Psoas muscle (tissue), 8 donors: ENCODE results near the gene CCDC81. TPM values are rescaled to one million over a fixed set of nuclear protein-coding genes. Genes with fewer than 3 reads are reported as not detected.
A peak's percentile ranks its signal among the peaks of the same experiment; 100 is the strongest.

ENCODE experiments used
- ATAC-seq, 4 donors: fragments of 200-7000 bp; cut with Tn5 transposase; one replicate each; pipeline ENCODE4 v1.9.1; 2020; ENCODE audit warnings: moderate library complexity in 3 of 4, mild to moderate bottlenecking in 2 of 4
- DNase-seq, 2 donors: peaks; one replicate each; pipeline ENCODE4 v3.0.0-alpha.2; 2020
- H3K27ac ChIP-seq: fragments of 200-600 bp; one replicate; pipeline ENCODE4 v1.8.0; 2022
- H3K27me3 ChIP-seq, 3 donors: fragments of 200-600 bp in 1 of 3; one replicate each; pipeline versions ENCODE4 v1.6.1 to v1.8.0; 2013 to 2022; ENCODE audit warnings: low read length in 2 of 3, mild to moderate bottlenecking in 2 of 3, moderate library complexity in 1 of 3; ENCODE audit not compliant: insufficient read depth in 3 of 3
- H3K36me3 ChIP-seq, 2 donors: fragments of 200-600 bp in 1 of 2; one replicate each; pipeline versions ENCODE4 v1.6.1 to v1.8.0; 2013 to 2022; ENCODE audit warnings: low read depth in 1 of 2, mild to moderate bottlenecking in 1 of 2, moderate library complexity in 1 of 2; ENCODE audit not compliant: insufficient read depth in 1 of 2
- H3K4me1 ChIP-seq: fragments of 200-600 bp; one replicate; pipeline ENCODE4 v1.8.0; 2022
- H3K4me3 ChIP-seq: fragments of 200-600 bp; one replicate; pipeline ENCODE4 v1.8.0; 2022; ENCODE audit warnings: mild to moderate bottlenecking
- H3K9me3 ChIP-seq: fragments of 200-600 bp; one replicate; pipeline ENCODE4 v1.8.0; 2022
- CTCF ChIP-seq: fragments of 200-600 bp; IDR thresholded peaks from one replicate; pipeline ENCODE4 v1.8.0; 2022; ENCODE audit warnings: antibody characterized with exemption
- WGBS, 3 donors: extraction: QIAGEN DNeasy Blood & Tissue Kit; methylation state at CpG; one replicate each; pipeline versions ENCODE4 v1.1.6 to v1.1.7; 2013; 5-methylcytosine and 5-hydroxymethylcytosine counted together
- intact Hi-C, 2 donors: fragments of 100-400 bp; cut with DNase I; formaldehyde crosslinking; loops; one replicate each; pipeline versions ENCODE4 v1.11.0 to v1.14.2; 2022
- polyA plus RNA-seq, 3 donors: library from polyadenylated mRNA; stranded (reverse); fragments of 200-250 nt; gene quantifications; one replicate each; pipeline ENCODE4 v1.2.3, GENCODE V29; 2013
- total RNA-seq, 4 donors: library from RNA; stranded (reverse); fragmentation: NEBNext Ultra II Directional in 2 of 4; extraction: Animal tissue kit (Norgen Biotek cat#: 25700) in 2 of 4; gene quantifications; one replicate each; pipeline versions ENCODE4 v1.2.1 to v1.2.4, GENCODE V29; 2021 to 2023
- donor health status: healthy with polysubstance abuse.
- donor health status: DM: no; HTN: no; CAD: no; lungs with moderate emphysema.
- donor health status: Bipolar disorder and iron deficiency.
- donor health status: healthy.
- donor health status: DM: yes; HTN: yes; CAD: no.
- donor health status: DM: no; HTN: no; CAD: no.
- donor health status: DM: no; HTN: no; CAD: no.
- donor health status: DM: yes; HTN: yes; CAD: no.

The CCDC81 gene
- total and polyA plus RNA-seq, 7 donors = 0.23 to 0.52 (median 0.34) TPM; not detected in 1

GRCh38 chr11:86390487-86390886 is 15.8 kb downstream of the CCDC81 start:
- intact Hi-C loops = no loop called here
- no peaks in the 10 kb centered on the region for H3K27me3 ChIP-seq
- H3K36me3 ChIP-seq = no peaks in the 10 kb centered on the region
- H3K4me3 ChIP-seq = no peak overlapping the region
- DNase-seq = no peak
- 87 to 93% (median 92%) methylated on average over 3 of the region's 3 CpGs for WGBS, 3 donors
- peaks cover 3% of the 10 kb centered on the region for H3K4me1 ChIP-seq
- ATAC-seq = no peak
- TF ChIP-seq CTCF = no peak
- no peak overlapping the region for H3K27ac ChIP-seq
- H3K9me3 ChIP-seq = no peaks in the 10 kb centered on the region

- Histone ChIP-seq H3K36me3 (no peaks in the 10 kb centered on the region), H3K27ac (no peak overlapping the region), H3K4me3 (no peak overlapping the region), H3K4me1 (peaks cover 3% of the 10 kb centered on the region), H3K27me3 (no peaks in the 10 kb centered on the region), H3K9me3 (no peaks in the 10 kb centered on the region)
- intact Hi-C loops = no loop called here
- ATAC-seq = peak in 3 of 4 donors; percentile 46 to 74 (median 59)
- TF ChIP-seq CTCF = no peak
- DNase-seq = no peak
- 39 to 42% (median 42%) methylated on average over 6 of the region's 6 CpGs for whole genome bisulfite sequencing, 3 donors
These were observed 20.4 kb downstream of the CCDC81 start for GRCh38 chr11:86395061-86395551.

GRCh38 chr11:86396396-86396795 is 21.7 kb downstream of the CCDC81 start:
- no peak for DNase-seq
- no peak for ATAC-seq
- no peak for TF ChIP-seq CTCF
- H3K9me3 ChIP-seq = no peaks in the 10 kb centered on the region
- intact Hi-C loops = no loop called here
- peaks cover 3% of the 10 kb centered on the region for H3K4me1 ChIP-seq
- H3K36me3 ChIP-seq = no peaks in the 10 kb centered on the region
- 70 to 84% (median 72%) methylated on average over 2 of the region's 2 CpGs for WGBS, 3 donors
- H3K4me3 ChIP-seq = no peak overlapping the region
- H3K27ac ChIP-seq = no peak overlapping the region
- H3K27me3 ChIP-seq = no peaks in the 10 kb centered on the region

- intact Hi-C loops = no loop called here
- DNase-seq (no peak), ATAC-seq (no peak)
- H3K4me3 ChIP-seq = no peak overlapping the region
- H3K4me1 ChIP-seq = peaks cover 3% of the 10 kb centered on the region
- no peak overlapping the region for H3K27ac ChIP-seq
- H3K9me3 ChIP-seq = no peaks in the 10 kb centered on the region
- H3K36me3 ChIP-seq = no peaks in the 10 kb centered on the region
- no peak for TF ChIP-seq CTCF
- no peaks in the 10 kb centered on the region for H3K27me3 ChIP-seq
These were observed 22.7 kb downstream of the CCDC81 start for GRCh38 chr11:86397351-86397750.

GRCh38 chr11:86398106-86398505 is 23.4 kb downstream of the CCDC81 start:
- no peak for DNase-seq
- H3K4me3 ChIP-seq = no peak overlapping the region

More at GRCh38 chr11:86398106-86398505, 23.4 kb downstream of the CCDC81 start:
- intact Hi-C loops = no loop called here
- no peak for TF ChIP-seq CTCF
- 94 to 95% (median 94%) methylated on average over 3 of the region's 3 CpGs for WGBS, 3 donors
- Histone ChIP-seq H3K27me3 (no peaks in the 10 kb centered on the region), H3K4me1 (peaks cover 3% of the 10 kb centered on the region), H3K9me3 (no peaks in the 10 kb centered on the region), H3K36me3 (no peaks in the 10 kb centered on the region), H3K27ac (no peak overlapping the region)
- no peak for ATAC-seq
